Activated CD4-positive, CD25-positive, alpha-beta regulatory T cell (primary cell): Measurements from ENCODE around the gene EVC.

ENCODE experiments used
- DNase-seq, 4 experiments: peaks; one replicate each; lab custom pipeline; 2025; lab: John Stamatoyannopoulos, UW

Gene EVC

GRCh38 chr4:5730993-5731990, 20.3 kb downstream of the EVC start:
- no peak for DNase-seq

- DNase-seq = no peak
These were observed 21.2 kb downstream of the EVC start for GRCh38 chr4:5732158-5732557.

GRCh38 chr4:5734853-5735252, 23.9 kb downstream of the EVC start:
- DNase-seq = no peak

DNA sequence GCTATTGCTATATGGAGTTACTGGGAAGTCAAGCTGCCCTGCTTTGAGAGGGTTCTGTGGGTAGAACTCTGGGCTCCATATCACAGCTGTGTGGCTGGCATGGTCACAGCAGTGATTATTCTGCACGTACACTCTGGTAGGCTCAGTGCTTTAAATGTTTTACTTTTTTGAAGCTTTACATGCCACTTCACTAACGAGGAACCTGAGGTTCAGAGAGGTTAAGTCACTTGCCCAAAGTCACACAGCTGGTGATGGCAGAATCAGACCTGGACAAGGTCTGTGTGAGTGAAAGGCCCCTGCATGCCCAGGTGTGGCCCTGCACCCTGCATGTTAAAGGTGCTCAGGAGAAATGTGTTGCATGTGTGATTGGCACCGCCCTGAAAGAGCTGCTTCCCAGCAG, 24.5 kb downstream of the EVC start:
- DNase-seq = no peak

- no peak for DNase-seq
These were observed 27.1 kb downstream of the EVC start for GRCh38 chr4:5738061-5738460.

- no peak for DNase-seq
These were observed 31.4 kb downstream of the EVC start for GRCh38 chr4:5742388-5742787.

GRCh38 chr4:5742968-5743367, 32.0 kb downstream of the EVC start:
- DNase-seq = no peak

DNA sequence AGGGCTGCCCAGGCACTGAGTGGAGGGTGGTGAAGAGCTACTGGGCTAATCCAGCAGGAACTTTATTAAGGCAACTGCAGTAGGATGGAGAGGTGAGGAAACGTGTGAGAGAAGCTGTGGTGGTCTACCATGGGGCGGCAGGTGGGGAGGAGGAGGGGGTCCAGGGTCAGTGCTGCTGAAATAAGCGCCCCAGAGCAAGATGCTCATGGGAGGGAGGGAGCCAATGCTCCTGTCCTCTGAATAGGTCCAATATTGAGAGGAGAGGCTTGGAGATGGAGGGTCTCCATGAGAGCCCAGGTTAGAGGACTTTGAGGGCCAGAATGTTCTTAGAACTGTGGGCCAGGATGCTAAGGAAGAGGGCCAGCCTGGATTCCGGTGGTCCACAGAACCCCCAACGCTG, 35.2 kb downstream of the EVC start:
- DNase-seq = no peak

DNA sequence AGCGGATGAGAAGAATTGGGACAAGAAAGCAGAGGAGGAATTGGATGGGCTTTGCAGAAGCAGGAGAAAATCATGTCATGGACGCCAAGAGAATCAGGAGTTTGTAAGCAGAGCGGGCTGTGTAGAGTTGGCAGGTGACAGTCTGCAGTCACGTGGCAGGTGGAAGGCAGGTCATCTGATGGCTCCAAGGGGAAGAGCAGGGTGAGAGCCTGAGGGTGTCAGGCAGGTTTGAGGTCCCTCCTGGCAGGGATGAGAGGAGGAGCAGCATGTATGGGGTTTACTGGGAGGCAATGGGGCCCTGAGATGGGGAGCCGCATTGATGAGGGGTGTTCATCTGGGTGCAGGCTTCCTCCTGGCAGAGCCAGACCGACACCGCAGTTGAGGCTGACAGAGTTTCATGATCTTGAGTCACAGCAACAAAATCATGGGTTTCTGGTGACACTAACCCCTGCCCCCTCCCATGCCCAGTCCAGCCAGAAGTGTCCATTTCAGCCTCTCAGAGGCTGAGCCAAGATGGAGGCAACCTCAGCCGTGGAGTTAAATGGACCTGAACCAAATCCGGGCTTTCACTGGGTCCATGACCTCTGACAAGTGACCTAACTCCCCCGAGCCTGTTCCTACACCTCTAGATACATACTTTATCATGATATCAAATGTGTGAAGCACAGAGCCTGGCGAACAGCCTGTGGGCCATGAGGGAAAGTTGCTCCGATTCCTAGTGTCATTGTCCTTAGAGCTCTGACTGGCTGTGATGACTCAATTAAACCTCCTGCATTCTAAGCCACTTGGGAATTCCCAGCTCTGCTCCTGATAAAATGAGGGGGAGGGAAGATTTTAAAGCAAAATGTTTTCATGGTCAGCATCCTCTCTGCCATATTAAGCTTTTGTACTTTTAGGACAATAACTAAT, 36.1 kb downstream of the EVC start:
- DNase-seq = no peak

DNA sequence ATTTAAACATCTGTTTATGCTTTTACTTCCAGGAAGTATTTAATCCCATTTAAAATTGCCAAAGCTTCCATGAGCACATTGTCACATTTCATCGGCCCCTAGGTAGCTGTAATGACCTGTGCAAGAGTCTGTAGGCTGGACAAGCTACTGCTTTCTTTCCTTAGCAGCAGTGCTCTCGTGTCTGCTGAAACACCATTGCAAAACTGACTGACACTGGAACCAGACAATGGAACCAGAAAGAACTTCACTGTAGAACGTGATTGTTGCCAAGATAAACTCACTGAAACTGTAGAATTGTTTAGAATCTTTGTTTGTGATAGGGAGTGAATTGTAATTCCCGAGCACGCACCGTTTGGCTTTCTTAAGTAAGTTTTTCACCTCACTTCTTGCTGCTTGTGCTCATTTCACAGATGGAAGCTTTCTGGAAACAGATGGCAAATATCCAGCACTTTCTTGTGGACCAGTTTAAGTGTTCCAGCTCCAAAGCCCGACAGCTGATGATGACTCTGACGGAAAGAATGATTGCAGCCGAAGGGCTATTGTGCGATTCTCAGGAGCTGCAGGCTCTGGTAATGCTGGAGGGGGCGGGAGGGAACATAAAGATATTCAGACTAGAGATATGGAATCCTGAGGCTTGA, 36.9 kb downstream of the EVC start:
- no peak for DNase-seq

GRCh38 chr4:5749568-5749967, 38.6 kb downstream of the EVC start:
- DNase-seq = no peak

DNA sequence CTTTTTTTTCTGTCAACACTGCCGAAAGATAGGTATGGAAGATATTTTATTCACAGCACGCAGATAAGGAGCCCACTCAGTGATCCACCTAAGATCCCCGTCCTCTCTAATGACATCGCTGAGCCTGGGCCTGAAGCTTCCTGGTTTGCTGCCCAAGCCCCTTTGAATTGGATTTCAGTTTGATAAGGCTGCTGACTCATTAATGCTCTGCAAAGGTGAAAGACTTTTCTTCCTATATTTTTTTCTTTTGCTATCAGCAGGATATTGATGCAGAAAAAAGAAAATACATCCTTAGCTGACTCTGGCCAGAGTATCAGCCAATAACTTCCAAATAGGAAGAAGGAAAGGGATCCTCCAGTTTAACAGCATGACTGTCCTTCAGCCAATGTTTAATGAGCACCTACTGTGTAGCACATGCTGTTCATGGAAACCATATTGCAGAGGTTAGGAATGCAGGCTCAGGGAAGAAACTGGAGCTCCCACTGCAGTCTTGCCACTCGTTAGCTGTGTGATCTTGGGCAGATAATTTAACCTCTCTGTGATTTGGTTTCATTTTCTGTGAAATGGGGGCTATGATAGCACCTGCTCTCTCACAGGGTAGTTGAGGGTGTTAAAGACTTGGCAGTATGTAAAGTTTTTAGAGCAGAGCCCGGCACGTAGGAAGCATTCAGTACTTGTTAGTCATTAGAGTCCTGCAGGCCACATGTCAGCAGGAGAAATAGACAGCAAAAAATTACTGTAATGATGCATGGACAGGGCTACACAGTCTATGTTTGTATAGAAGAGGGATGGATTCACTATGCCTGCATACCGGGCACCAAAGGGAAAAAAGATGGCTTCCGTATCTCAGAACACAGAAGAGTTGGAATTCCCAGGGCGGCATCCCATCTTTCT, 39.3 kb downstream of the EVC start:
- no peak for DNase-seq

DNA sequence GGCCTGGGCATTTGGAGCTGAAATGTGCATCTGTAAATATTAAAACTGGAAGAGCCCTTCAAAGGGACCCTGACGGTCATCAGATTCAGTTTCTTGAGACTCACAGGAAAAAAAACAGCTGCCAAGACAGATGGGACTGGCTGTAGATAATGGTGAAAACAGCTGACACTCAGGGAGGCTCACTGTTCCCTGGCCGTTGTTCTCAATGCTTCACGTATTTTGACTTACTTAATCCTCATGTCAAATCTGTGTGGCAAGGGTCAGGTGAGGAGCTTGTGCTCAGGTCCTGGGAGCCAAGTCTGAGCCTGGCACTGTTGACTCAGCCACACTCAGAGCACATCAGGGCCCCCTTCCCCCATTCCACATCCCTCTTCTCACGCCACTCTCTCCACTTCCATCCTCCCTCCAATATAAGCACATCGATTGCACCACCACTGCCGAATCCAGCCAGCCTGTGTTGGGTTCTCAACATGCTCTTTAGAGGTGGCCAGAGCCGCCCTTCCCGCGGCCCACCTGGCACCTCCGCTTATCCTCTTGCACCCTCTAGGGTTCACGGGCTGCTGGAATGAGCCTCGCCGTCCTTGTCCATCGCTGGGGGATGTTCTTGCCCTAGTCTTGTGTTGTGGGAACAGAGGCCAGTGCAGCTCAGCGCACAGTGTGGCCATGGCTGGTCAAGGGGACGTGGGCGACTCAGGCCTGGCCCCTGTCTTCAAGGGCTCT, 40.1 kb downstream of the EVC start:
- no peak for DNase-seq

- no peak for DNase-seq
These were observed 40.8 kb downstream of the EVC start for GRCh38 chr4:5751666-5752375.

DNA sequence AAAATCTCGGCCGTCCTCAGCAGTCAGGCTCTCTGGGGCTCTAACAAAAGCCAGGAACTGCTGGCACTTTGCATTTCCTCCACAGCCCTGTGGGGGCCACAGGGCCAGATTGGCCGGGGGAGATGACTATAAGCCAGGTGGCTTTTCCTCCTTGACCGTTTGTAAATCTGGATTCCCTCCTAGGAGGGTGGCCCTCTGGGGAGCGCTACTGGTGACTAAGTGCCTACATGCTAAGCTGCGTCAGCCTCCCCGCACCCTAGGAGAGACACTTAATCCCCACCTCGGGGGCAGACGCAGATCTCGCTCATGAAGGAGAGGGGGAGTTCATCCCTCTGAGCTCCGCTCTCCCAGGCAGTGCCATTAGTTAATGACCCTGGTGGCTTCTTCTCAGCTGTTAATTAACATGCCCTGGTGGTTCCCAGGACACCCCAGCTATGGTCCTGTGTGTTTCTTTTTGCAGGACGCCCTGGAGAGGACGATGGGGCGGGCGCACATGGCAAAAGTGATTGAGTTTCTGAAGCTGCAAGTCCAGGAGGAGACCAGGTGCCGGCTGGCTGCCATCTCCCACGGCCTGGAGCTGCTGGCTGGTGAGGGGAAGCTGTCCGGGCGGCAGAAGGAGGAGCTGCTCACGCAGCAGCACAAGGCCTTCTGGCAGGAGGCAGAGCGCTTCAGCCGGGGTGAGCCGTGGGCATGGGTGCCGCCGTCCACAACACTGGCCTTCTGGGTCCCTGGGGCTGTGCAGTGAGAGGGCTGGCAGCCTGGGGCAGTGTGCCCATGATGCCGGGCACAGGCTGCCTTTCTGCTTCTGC, 41.6 kb downstream of the EVC start:
- DNase-seq = no peak

- DNase-seq = no peak
These were observed 42.4 kb downstream of the EVC start for GRCh38 chr4:5753366-5753765.

DNA sequence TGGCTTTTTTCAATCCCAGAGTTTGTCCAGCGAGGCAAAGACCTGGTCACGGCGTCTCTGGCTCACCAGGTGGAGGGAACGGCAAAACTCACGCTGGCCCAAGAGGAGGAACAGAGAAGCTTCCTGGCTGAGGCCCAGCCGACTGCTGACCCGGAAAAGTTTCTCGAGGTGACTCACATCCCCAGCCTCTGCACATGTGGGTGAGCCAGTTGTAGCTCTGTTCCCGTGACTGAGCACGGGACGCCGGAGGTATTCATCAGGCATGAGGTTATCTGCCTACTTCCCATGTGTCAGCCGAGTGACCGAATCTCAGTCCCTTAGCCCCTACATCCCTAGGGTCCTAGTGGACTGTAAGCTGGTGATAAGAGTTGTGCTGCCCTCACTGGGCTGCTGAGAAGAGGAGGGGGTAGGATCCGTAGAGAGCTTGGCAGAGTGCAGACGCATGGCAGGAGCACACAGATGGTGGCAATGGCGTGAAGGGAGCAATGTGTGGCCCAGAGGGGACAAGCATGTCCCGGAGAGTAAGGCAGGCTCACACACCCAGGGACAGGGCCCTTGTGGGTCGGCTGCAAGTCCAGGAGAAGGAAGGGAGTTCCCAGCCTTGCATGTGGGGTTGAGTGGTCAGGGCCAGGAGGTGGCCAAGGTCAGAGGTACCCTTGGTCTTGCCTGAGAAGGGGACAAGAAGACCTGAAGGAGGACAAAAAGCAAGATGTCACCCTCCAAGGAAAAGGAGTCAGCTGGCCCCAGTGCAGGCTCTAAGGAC, 42.9 kb downstream of the EVC start:
- no peak for DNase-seq

GRCh38 chr4:5754529-5754881, 43.5 kb downstream of the EVC start:
- no peak for DNase-seq
